ENCODE measurements around the gene LAD1. TPM values are rescaled to one million over a fixed set of nuclear protein-coding genes. Genes with fewer than 3 reads are reported as not detected.

LAD1 gene
- total RNA-seq, 1 donor from 2014 or later, result 72.5 TPM

- H3K4me3 ChIP-seq (ENCODE audit: low read depth, low read length), result no peak overlapping the region
- DNase-seq (ENCODE audit: low read depth), result no peak
- TF ChIP-seq CTCF (conservative IDR thresholded peaks at IDR 0.05; ENCODE audit: low read depth, low read length), result no peak
Observed at GRCh38 chr1:201350884-201351283, 48.2 kb downstream of the LAD1 start.

GRCh38 chr1:201350361-201350725 is 48.8 kb downstream of the LAD1 start:
- no peak overlapping the region for H3K4me3 ChIP-seq (ENCODE audit: low read depth, low read length)
- no peak for DNase-seq (ENCODE audit: low read depth)
- no peak for TF ChIP-seq CTCF (conservative IDR thresholded peaks at IDR 0.05; ENCODE audit: low read depth, low read length)

GRCh38 chr1:201349092-201349491 is 50.0 kb downstream of the LAD1 start:
- DNase-seq (ENCODE audit: low read depth), result no peak
- H3K4me3 ChIP-seq (ENCODE audit: low read depth, low read length), result no peak overlapping the region
- TF ChIP-seq CTCF (conservative IDR thresholded peaks at IDR 0.05; ENCODE audit: low read depth, low read length), result no peak

GRCh38 chr1:201348211-201348566 is 50.9 kb downstream of the LAD1 start:
- TF ChIP-seq CTCF (conservative IDR thresholded peaks at IDR 0.05; ENCODE audit: low read depth, low read length), result peak; percentile 79
- no peak overlapping the region for H3K4me3 ChIP-seq (ENCODE audit: low read depth, low read length)
- no peak for DNase-seq (ENCODE audit: low read depth)

GRCh38 chr1:201347498-201348210 is 51.5 kb downstream of the LAD1 start:
- DNase-seq (ENCODE audit: low read depth), result no peak
- no peak overlapping the region for H3K4me3 ChIP-seq (ENCODE audit: low read depth, low read length)
- no peak for TF ChIP-seq CTCF (conservative IDR thresholded peaks at IDR 0.05; ENCODE audit: low read depth, low read length)

GRCh38 chr1:201346987-201347386 is 52.1 kb downstream of the LAD1 start:
- no peak overlapping the region for H3K4me3 ChIP-seq (ENCODE audit: low read depth, low read length)
- no peak for TF ChIP-seq CTCF (conservative IDR thresholded peaks at IDR 0.05; ENCODE audit: low read depth, low read length)
- no peak for DNase-seq (ENCODE audit: low read depth)

- H3K4me3 ChIP-seq (ENCODE audit: low read depth, low read length), result no peak overlapping the region
- DNase-seq (ENCODE audit: low read depth), result peak; percentile 7
- peak; percentile 83 for TF ChIP-seq CTCF (conservative IDR thresholded peaks at IDR 0.05; ENCODE audit: low read depth, low read length)
Observed at GRCh38 chr1:201346337-201346939, 52.7 kb downstream of the LAD1 start.

All from epithelial cell of proximal tubule (primary cell).